SU-DHL-6 (cell line): ENCODE results near the gene USP25.

Experiments used
- CTCF ChIP-seq: fragments of 200-600 bp; sonication (generic); IDR thresholded peaks from one replicate; pipeline ENCODE4 v1.5.1; 2017; ENCODE audit warnings: antibody characterized with exemption, mild to moderate bottlenecking, low read length, moderate library complexity; ENCODE audit not compliant: insufficient read depth, poor library complexity, severe bottlenecking
- EZH2phosphoT487 ChIP-seq: fragments of 200-600 bp; sonication (generic), shearing (Covaris generic); conservative IDR thresholded peaks from 2 replicates; pipeline ENCODE4 v1.6.1; 2018; ENCODE audit warnings: mild to moderate bottlenecking, antibody characterized with exemption, low read length, moderate library complexity, mixed read lengths

- no peak for TF ChIP-seq CTCF
- no peak for TF ChIP-seq EZH2phosphoT487
Measured at GRCh38 chr21:15728046-15728445, 1.7 kb upstream of the USP25 start.
